ENCODE results near the gene TMBIM4. TPM values are rescaled to one million over a fixed set of nuclear protein-coding genes. Genes with fewer than 3 reads are reported as not detected.

Gene TMBIM4
- total and polyA plus RNA-seq, 3 donors from 2014 or later: 175 to 462 (median 205) TPM

DNA sequence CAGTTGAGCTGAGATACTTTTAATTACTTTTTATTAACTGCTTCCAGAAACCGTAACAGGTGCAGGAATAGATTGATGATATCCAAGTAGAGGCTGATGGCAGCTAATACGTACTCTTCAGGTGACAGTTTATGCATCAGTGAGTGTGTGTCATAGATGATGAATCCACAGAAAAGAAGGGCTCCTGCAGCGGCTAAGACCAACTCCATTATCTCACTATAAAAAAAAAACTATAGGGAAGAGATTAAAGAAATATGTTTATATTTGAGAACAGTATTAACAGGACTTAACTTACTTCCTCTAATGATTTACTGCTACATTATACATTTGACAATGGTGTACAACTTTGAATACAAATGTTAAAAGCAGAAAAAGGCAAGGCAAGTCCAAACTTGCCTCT lies 31.9 kb downstream of the TMBIM4 start:
- WGBS, 2 donors: 93 to 94% methylated on average over 3 of the region's 3 CpGs
- no peaks in the 10 kb centered on the region for H3K9me3 ChIP-seq
- no peaks in the 10 kb centered on the region for H3K4me1 ChIP-seq
- no peak overlapping the region for H3K4me3 ChIP-seq
- TF ChIP-seq, protein P1, sequence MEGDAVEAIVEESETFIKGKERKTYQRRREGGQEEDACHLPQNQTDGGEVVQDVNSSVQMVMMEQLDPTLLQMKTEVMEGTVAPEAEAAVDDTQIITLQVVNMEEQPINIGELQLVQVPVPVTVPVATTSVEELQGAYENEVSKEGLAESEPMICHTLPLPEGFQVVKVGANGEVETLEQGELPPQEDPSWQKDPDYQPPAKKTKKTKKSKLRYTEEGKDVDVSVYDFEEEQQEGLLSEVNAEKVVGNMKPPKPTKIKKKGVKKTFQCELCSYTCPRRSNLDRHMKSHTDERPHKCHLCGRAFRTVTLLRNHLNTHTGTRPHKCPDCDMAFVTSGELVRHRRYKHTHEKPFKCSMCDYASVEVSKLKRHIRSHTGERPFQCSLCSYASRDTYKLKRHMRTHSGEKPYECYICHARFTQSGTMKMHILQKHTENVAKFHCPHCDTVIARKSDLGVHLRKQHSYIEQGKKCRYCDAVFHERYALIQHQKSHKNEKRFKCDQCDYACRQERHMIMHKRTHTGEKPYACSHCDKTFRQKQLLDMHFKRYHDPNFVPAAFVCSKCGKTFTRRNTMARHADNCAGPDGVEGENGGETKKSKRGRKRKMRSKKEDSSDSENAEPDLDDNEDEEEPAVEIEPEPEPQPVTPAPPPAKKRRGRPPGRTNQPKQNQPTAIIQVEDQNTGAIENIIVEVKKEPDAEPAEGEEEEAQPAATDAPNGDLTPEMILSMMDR (IDR thresholded peaks at IDR 0.05): no peak
- TF ChIP-seq POLR2A (IDR thresholded peaks at IDR 0.05): no peak
- no peaks in the 10 kb centered on the region for H3K27me3 ChIP-seq
- DNase-seq: no peak
- H3K36me3 ChIP-seq (ENCODE audit: low read depth, missing control alignments): no peaks in the 10 kb centered on the region
- intact Hi-C loops (cut with DNase I; ENCODE audit: low total_unique reads): no loop called here
- no peak overlapping the region for H3K27ac ChIP-seq

DNA sequence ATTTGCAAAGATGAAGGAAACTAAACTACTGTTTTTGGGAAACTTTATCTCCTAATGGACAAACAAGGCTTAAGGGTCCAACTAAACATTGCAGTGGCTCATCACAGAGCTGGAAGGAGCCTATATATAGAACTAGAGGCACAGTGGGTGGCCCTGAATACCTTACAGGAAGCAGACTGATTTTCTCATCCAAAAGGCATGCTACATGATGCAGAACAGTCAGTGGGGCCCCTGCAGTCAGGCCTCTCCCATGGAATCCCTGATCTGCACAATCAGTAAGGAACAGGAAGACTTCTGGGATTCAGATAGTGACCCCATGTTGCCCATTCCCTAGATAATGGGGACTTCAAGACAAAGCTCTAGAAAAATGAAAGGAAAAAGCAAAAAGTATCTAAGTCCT lies 37.4 kb downstream of the TMBIM4 start:
- no peaks in the 10 kb centered on the region for H3K36me3 ChIP-seq (ENCODE audit: low read depth, missing control alignments)
- DNase-seq: no peak
- H3K4me1 ChIP-seq: peaks cover 18% of the 10 kb centered on the region
- no peaks in the 10 kb centered on the region for H3K27me3 ChIP-seq
- H3K27ac ChIP-seq: no peak overlapping the region
- no peak for TF ChIP-seq POLR2A (IDR thresholded peaks at IDR 0.05)
- TF ChIP-seq, protein P1 (IDR thresholded peaks at IDR 0.05): no peak
- intact Hi-C loops (cut with DNase I; ENCODE audit: low total_unique reads): no loop called here
- H3K4me3 ChIP-seq: no peak overlapping the region
- no peaks in the 10 kb centered on the region for H3K9me3 ChIP-seq

GRCh38 chr12:66131067-66131688 lies 38.6 kb downstream of the TMBIM4 start:
- peaks cover 18% of the 10 kb centered on the region for H3K4me1 ChIP-seq
- no peaks in the 10 kb centered on the region for H3K36me3 ChIP-seq (ENCODE audit: low read depth, missing control alignments)
- no peaks in the 10 kb centered on the region for H3K27me3 ChIP-seq
- no peak for TF ChIP-seq POLR2A (IDR thresholded peaks at IDR 0.05)
- TF ChIP-seq, protein P1 (IDR thresholded peaks at IDR 0.05): no peak
- H3K4me3 ChIP-seq: peak overlapping the region; percentile 87 to 98
- peak overlapping the region in 1 of 2 donors; percentile 69 for H3K27ac ChIP-seq
- 5% methylated on average over 11 of the region's 11 CpGs for WGBS, 2 donors
- DNase-seq: no peak
- intact Hi-C loops (cut with DNase I; ENCODE audit: low total_unique reads): no loop called here
- no peaks in the 10 kb centered on the region for H3K9me3 ChIP-seq

GRCh38 chr12:66130267-66131066 lies 39.3 kb downstream of the TMBIM4 start, which contains the start of gene LLPH:
Gene LLPH (minus strand): TSS chr12:66130750. CDS start chr12:66129106, 1,644 bp downstream.
- Histone ChIP-seq H3K36me3 (ENCODE audit: low read depth, missing control alignments) (no peaks in the 10 kb centered on the region), H3K4me1 (peaks cover 18% of the 10 kb centered on the region), H3K27ac (peak within 1 kb of the TSS; percentile 21 to 69), H3K27me3 (no peaks in the 10 kb centered on the region), H3K9me3 (no peaks in the 10 kb centered on the region), H3K4me3 (peak within 1 kb of the TSS; percentile 87 to 98)
- 0 to 1% methylated on average over 23 to 49 of the region's 49 CpGs for WGBS, 2 donors
- DNase-seq: peak; percentile 95
- intact Hi-C loops (cut with DNase I; ENCODE audit: low total_unique reads): no loop called here
- TF ChIP-seq, protein P1 (IDR thresholded peaks at IDR 0.05): no peak
- TF ChIP-seq POLR2A (IDR thresholded peaks at IDR 0.05): no peak

Data from testis (tissue), 3 donors.